ENCODE measurements around the gene ERCC4. TPM values are rescaled to one million over a fixed set of nuclear protein-coding genes. Genes with fewer than 3 reads are reported as not detected.

Gene ERCC4
- 4.8 to 8.7 TPM (median 7.2 TPM) in 5 replicates for total RNA-seq (2022; extraction: Qiagen RNA extraction)

DNA sequence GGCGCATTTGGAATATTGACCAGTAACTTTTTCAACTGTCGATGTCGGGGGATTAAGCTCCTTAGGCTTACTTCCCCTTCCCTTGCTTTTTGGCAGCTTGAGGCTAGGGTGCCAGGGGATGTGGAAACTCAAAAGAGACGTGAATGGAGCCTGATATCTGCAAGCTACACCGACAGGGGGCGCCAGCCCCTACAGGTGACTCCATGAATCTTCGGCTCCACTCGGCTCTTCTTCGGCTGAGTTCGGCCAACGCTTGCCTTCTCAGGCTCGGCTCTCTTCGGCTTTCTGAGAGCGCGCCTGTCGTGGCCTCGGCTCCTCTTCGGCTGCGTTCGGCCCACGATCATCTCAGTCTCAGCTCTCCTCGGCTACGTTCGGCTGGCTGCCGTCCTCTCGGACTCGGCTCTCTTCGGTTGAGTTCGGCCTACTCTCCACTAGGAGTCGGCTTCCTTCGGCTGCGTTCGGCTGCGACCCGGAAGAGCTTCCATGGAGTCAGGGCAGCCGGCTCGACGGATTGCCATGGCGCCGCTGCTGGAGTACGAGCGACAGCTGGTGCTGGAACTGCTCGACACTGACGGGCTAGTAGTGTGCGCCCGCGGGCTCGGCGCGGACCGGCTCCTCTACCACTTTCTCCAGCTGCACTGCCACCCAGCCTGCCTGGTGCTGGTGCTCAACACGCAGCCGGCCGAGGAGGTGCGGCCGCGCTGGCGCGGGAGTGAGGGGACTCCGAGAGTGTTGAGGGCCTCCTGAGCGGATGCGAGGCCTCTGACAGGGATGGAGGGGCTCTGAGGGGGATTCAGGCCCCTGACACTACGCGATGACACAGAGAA is at the start of gene ERCC4:
Gene ERCC4, plus strand, starts transcription at position 472 of the 827 bp plus-strand sequence. Its CDS starts 12 bp downstream, at position 484.

Other genes with a start within 250 kb of the ERCC4 start
- gene MRTFB, start 151.2 kb downstream of the ERCC4 start, total RNA-seq (2022; extraction: Qiagen RNA extraction), result 8.6 to 14.1 TPM (median 12.3 TPM) in 5 replicates

All from A549 treated with CORT108297 at 1 μM for 4 hours (cell line).